ENCODE results near the gene TTC17.

DNA sequence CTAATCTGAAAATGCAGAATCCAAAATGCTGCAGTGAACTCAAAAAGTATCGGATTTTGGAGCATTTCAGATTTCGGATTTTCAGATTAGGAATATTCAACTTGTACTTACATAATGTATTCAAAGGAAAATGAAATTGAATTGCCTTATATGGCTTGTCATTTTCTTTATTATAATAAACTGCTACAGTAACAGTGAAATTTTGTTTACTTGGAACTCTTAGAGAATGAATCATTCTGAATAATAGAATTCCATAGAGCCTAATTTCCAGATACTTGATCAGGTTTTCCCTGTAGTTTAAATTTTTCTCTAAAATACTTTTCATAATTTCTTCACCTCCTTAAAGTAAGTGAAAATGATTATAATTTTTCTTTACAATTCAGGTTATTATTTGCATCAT lies 17.3 kb downstream of the TTC17 start:
- TF ChIP-seq POLR2A (IDR thresholded peaks at IDR 0.05; ENCODE audit: low read depth, low read length) (no peak), POLR2AphosphoS5 (IDR thresholded peaks at IDR 0.05; ENCODE audit: low read depth, low read length) (no peak)

Measured in GM12891 (cell line).